GM18870 (cell line): Measurements from ENCODE around the gene SRGAP2C.
"Not testable (repeated sequence)": the region's sequence is repeated elsewhere in the genome, so short reads cannot be mapped to it uniquely, and the experiment has no call there.

Source experiments
- ATAC-seq: cut with Tn5 transposase; IDR thresholded peaks from one replicate; pipeline ENCODE4 v1.9.1; 2021; ENCODE audit warnings: moderate library complexity; ENCODE audit not compliant: unreplicated experiment

SRGAP2C gene

DNA sequence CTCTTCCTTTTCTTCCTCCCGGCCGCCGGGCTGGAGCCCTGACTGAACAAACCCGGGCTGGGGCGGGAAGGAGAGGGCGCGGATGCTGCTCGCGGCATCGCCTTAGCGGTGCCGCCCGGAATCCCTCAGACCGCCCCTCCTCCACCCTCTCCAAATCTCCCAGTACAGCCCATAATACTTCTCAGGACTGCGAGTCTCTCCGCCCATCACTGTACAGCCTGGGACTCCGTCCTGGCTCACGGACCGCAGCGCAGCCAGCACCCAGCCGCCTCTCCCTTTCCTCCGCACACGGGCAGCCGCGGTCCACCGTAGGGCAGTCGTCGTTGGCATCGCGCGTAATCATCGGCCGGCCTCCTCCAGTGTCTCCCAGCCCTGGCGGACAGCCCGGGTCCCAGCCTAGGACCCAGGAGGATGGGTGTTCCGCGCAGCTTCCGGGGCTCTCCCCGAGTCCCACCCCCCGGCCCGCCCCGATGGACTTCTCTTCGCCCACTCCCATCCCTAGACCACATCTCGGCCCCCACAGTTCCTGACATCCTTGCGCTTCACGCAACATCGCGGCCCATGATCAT lies 449 bp downstream of the SRGAP2C start:
- not testable (repeated sequence) for ATAC-seq

GRCh38 chr1:121186191-121186590 lies 1.4 kb downstream of the SRGAP2C start:
- ATAC-seq = not testable (repeated sequence)

DNA sequence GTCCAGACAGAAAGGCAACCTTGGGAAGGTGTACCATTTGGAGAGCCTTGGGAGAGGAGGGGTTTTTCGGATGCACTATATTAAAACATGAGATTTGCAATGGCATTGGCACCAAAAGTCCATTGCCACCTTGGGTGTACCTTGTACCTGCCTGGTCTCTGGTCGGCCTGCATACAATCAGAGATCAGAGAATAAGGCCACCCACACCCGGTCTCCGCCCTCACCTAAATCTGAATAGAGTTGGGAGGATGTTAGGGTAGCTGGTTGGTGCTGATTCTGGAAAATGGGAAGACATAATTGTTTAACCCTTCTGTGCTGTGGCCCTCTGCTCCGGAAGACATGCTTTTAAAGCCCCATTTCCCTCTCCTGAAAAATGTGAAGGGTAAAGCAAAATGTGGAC lies 3.1 kb downstream of the SRGAP2C start:
- ATAC-seq = not testable (repeated sequence)

GRCh38 chr1:121192512-121192911 lies 7.7 kb downstream of the SRGAP2C start:
- not testable (repeated sequence) for ATAC-seq

DNA sequence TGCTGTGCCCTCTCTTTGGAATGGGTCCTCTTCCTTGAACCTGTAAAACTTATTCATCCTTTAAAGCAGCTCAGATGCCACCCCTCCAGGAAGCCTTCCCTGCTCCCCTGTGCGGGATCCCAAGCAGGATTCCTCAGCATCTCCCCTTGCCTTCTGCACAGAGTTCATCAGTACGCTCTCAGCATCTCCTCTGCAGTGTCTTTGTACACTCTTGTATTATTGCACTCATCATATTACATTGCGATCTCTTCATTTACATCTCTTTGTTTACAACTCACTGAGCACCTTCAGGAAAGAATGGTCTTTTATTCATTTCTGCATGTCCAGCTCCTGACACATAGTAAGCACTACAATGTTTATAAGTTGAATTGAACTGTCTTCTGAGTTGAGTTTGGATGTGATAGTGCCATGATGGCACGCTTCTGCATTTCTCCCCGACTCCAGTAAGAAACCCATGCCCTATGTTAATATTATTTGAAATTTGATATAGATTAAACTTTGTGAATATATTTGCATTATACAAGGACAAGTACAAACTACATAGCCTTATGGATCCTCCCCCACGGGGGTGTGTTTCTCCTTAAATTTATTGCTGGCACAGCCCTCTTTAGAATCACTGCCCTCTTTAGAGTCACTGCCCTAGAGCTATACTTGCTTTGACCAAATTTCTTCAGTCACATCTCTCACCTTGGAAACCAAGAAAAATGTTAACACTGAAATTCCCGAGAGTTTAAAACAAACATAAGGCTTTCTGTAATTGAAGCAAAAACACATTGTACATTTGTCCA lies 12.5 kb downstream of the SRGAP2C start:
- ATAC-seq = not testable (repeated sequence)

- not testable (repeated sequence) for ATAC-seq
Measured at GRCh38 chr1:121199763-121200162, 15.0 kb downstream of the SRGAP2C start.

- not testable (repeated sequence) for ATAC-seq
Measured at GRCh38 chr1:121200232-121200631, 15.5 kb downstream of the SRGAP2C start.

DNA sequence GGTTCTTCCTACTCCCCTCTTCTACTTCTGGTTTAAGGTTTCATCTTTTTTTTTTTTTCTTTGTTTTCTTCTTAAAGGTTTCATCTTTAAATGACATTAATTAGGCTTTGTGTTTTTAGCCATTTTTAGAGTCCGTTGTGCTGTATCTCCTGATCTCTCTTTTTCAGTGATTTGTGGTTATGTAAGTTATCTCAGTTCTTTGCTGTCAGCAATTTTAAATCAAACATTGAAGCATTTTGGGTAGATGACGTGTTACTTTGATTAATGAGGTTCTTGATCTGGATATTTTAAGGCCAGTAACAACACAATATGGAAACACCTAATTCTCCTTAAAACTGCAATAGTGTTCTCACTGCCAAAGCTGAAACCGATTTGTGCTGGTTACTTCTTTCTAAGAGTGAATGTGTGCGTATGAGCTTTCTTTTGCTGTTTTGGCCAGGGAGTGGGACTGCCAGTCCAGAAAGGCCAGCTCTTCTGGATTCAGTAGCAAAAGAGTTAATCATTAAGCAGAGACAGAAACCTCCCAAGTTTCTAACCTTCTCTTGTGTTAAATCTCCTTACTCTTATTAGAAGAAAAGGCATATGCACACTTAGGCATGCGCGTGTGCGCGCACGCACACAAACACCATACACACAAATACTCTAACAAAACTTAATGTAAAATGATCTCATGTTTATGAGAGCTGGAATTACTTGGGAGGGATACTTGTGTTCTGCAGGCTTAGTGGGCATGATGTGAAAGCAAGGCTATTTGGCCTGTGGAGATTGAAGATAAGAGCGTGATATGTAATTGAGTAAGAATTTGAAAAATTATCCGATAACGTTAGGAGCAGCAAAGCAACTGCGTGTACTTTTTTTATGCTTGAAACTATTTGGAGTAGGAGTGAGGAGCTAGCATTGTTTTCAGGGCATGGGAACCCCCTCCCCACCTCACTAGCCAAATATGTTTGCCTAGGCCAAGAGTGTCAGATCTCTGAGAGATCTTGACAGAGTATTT lies 16.5 kb downstream of the SRGAP2C start:
- not testable (repeated sequence) for ATAC-seq

GRCh38 chr1:121202986-121203385 lies 18.2 kb downstream of the SRGAP2C start:
- not testable (repeated sequence) for ATAC-seq

DNA sequence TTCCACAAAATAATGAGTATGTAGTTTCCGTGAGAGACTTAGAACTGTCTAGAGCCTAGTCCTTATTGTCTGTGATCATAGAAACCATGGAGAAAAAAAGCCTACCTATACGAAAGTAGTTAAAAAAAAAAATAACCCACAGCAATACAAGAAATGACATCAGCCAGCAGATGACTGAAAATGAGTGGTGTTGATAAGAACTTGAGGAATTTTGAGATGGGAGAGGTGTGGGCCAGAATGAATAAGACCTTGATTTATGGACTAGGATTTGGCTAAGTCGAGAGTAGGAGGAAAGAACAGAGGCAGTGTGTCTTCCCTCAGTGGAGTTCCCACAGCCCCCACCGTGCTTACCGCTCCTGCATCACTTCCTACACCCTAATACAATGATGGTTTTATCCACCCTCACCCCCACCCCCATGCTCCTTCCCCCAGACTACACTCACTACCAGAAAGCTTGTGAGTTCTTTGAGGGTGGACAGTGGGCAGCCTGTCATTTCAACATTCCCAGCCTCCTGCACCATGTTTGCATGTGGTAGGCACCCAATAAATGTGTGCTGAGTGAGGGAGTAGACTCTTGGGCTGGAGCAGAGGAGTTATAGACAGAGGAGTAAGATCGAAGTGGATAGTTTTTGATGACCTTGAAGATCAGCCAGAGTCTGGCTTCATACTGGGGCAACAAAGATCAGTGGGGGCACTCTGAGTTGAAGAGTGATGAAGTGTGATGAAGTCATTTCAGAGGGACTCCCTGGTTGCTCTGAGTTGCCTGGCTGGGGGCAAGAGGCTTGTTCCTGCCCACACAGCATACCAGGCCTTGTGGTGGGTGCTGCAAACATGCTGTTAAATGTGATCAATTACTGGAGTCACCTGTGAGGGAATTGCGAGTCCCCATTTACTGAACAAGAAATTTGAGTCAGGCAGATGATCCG lies 21.3 kb downstream of the SRGAP2C start:
- ATAC-seq = not testable (repeated sequence)

GRCh38 chr1:121207328-121207727 lies 22.6 kb downstream of the SRGAP2C start:
- ATAC-seq = not testable (repeated sequence)

DNA sequence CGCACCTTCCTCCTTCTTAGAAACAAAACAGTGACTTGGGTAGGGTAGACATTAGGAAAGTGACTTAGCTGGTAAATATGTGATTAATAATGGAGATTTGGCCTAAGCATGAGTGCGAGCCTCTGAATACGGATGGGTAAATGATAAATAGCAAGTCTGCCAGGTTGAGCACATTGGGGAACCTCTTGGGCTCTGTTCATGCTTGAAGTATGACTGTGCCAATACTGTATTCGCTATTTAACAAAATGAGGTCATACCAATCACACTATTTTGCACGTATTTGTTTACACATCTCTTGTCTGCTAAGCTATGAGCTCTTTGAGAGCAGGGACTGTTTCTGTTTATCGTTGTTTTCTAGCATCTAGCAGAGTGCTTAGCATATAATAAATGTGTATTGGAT lies 23.6 kb downstream of the SRGAP2C start:
- not testable (repeated sequence) for ATAC-seq

DNA sequence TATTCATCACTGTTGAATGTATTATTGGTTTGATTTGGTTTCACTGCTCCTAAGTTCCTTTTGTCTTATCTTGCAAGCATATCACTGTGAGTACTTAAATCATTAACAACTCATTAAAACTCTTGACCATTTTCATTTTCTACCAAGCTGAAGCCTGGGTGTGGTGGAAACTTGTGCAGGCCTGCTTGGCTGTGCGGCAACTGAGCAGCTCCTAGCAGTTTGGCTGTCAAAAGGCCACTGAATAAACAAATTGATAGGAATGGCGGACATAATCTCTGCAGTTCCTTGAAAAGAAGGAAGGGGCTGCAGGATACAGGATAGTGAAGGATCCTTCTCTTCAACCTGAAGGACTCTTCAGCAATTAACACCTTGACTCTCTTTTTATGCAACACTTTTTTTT lies 26.0 kb downstream of the SRGAP2C start:
- ATAC-seq = not testable (repeated sequence)

DNA sequence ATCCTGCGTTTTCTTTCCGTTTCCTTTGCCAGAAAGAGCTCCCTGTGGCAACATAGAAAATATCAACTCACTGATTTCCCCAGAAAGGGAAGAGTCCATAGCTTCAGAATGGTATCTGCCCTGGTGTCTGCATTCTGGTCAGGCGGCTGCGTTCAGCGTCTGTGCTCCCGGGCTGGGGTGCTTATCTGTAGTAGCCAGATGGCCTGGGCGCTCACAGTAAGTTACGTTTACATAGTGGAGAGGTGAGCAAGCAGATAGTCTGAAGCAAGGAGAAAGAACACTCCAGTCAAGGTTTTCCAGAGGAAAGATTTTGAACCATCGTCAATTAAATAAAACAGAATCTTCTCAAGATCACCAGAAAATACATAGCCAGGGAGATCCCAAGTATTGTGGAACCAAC lies 28.7 kb downstream of the SRGAP2C start:
- not testable (repeated sequence) for ATAC-seq

DNA sequence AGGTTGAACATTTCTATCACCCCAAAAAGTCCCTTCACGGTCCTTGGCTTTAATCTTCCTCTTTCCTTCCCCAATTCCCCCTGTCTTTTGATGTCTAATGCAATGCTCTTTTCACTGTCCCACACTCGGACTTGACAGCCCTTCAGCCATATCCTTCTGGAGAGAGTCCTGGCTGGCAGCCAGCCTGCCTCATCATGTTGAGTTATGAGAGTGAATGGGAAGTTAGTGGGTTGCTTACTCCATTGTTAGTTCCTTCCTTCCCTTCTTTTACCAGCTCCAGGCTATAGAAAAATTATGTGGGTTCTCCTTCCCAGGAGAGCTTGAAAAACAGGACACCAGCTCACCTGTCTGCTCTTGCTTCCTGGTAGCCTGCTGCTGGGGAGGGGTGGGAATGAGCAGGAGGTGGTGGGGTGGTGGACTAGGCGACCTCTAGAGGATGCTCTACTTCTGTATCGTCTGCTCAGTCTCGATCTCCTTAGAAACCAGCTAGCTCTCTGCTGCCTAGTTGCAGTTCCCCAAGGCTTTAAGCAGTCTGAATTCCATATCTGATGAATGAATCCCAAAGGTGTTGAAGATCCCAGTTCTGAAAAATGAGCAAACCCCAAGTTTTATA lies 29.9 kb downstream of the SRGAP2C start:
- not testable (repeated sequence) for ATAC-seq

GRCh38 chr1:121215699-121216417 lies 31.1 kb downstream of the SRGAP2C start:
- not testable (repeated sequence) for ATAC-seq

GRCh38 chr1:121216676-121217075 lies 31.9 kb downstream of the SRGAP2C start:
- not testable (repeated sequence) for ATAC-seq

DNA sequence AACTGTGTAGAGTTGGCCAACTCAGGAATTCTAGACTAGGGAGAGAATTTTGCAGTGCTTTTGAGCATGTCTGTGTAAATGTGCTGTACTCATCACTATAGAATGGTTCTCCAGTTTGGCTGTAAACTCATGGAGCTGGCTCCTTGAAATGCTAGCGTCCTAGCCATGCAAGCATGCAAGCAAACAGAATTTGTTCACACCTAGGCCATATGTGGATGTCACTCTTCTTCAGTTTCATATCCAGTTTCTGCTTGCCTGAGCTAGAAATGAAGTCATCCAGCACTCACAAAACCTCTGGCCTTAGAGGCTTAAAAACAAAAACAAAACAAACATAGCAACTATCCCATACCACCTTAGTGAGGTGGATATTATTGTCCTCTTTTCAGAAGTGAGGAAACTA lies 37.0 kb downstream of the SRGAP2C start:
- peak; percentile 67 for ATAC-seq

- ATAC-seq = peak; percentile 97
Measured at GRCh38 chr1:121224714-121225113, 39.9 kb downstream of the SRGAP2C start.
